ENCODE results near the gene CSNK1G1.
"Not testable (repeated sequence)": the region's sequence is repeated elsewhere in the genome, so short reads cannot be mapped to it uniquely, and the experiment has no call there.

The CSNK1G1 gene

DNA sequence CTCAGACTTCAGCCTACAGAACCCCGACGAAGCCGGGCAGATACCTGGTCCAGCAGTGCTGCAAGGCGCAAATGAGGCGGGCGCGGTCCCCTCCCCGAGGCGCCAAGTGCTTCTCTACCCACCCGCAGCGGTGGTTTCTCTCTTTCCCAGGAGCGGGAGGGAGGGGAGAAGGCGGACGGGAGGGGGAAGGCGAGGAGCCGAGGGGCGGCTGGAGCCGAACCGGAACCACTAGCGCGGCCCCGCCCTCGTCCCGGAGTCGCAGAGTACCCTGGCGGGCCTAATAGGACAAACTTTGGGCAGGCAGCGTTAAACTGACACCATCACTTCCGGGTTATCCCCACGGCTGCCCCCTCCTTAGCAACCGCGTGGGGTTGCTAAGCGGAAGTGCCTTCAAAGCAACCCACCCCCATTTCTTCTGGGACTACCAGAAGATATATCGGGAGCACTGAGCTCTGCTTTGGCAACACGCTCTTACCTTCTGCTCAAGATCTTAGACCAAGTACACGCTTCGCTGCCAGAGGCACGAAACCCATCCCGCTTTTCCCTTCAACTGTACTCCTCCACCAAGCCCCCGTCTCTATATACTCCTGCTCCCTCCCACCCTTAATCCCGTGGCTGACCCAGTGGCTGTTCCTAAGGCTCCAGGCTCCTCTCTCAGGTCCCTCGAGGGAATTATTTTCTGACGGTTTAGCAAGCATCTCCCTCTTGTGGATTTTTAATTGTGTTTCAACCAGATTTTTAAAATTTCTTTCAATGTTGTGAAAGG is at the start of gene CSNK1G1:
TSS of gene CSNK1G1 (minus strand) at position 230 of the 766 bp plus-strand sequence. CDS start 55,674 bp downstream, outside the sequence.
- DNase-seq (ENCODE audit: low read depth in 2 of 2), result peak; percentile 84 to 92

DNA sequence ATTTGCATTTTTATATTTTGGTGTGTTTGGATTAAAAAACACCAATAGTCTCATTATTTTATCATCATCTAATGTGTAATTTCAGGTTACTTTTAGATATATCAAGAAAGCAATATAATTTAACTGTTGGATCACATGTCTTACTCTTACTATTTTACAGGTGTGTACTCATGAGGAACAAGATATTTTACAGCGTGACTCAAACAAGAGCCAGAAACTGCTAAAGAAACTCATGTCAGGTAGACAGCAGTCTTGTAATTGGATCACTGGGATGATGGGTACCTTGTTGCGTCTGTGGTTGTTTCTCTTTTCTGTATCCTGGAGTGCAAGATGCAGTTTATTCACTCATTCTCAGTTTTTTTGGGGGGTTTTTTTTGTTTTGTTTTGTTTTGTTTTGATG is 44.6 kb upstream of the CSNK1G1 start:
- no peak for DNase-seq (ENCODE audit: low read depth in 2 of 2)

DNA sequence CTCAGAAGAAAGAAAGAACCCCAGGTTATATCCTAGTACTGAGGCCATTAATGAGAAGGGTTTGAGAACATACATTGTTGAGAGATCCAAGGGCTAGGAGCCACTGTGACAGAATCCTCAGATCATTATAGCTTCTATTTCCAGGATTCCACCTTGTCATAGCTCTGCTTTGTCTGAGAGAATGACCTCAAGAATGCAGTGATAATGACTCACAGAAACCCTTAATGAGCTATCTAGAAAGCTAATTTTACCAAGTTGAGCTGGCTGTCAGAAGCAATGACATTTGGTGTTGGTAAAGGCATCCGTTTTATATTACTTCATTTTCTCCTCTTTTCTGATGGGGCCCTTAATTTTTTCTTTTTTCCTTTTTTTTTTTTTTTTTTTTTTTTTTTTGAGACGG is 42.6 kb upstream of the CSNK1G1 start:
- DNase-seq (ENCODE audit: low read depth in 2 of 2), result no peak

DNA sequence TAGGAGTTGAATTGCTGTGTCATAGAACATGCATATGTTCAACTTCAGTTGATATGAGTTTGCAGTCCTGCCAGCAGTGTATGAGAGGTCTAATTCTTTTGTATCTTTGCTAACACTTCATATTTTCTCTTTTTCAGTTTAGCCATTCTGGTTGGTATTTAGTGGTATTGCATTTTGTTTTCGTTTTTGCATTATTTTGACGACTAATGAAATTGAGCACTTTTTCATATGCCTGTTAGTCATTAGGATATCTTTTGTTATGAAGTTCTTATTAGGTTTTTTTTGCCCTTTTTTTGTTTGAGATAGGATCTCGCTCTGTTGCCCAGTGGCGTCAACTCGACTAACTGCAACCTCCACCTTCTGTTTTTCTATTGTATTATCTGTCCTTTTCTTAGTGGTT is 40.8 kb upstream of the CSNK1G1 start:
- DNase-seq (ENCODE audit: low read depth in 2 of 2), result no peak

DNA sequence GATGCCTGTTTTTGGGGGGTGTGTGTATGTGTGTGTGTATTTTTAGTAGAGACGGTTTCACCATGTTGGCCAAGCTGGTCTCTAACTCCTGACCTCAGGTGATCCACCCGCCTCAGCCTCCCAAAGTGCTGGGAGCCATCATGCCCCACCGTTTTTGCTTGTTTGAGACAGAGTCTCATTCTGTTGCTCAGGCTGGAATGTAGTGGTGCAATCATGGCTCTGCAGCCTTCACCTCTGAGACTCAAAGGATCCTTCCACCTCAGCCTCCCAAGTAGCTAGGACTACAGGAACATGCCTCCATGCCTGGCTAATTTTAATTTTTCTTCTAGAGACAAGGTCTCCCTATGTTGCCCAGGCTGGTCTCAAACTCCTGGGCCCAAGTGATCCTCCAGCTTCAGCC is 36.5 kb upstream of the CSNK1G1 start:
- DNase-seq (ENCODE audit: low read depth in 2 of 2), result not testable (repeated sequence)

DNA sequence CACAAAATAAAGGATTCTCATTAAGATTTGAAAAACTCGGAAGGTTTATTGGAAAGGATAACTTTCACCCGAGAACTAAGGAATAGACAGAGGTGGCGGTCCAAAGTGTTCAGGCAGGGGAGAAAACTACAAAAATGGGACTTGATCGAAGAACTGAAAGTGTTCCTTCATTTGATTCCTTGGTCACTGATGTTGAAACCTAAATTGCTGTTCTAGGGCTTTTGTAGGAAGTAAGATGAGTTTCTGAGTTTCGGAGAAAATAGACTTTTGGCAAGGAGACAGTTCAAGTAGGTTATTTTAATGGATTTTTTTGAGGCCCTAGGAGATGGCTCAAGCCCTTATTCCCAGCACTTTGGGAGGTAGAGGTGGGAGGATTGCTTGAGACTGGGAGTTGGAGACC is 33.1 kb upstream of the CSNK1G1 start:
- no peak for DNase-seq (ENCODE audit: low read depth in 2 of 2)

DNA sequence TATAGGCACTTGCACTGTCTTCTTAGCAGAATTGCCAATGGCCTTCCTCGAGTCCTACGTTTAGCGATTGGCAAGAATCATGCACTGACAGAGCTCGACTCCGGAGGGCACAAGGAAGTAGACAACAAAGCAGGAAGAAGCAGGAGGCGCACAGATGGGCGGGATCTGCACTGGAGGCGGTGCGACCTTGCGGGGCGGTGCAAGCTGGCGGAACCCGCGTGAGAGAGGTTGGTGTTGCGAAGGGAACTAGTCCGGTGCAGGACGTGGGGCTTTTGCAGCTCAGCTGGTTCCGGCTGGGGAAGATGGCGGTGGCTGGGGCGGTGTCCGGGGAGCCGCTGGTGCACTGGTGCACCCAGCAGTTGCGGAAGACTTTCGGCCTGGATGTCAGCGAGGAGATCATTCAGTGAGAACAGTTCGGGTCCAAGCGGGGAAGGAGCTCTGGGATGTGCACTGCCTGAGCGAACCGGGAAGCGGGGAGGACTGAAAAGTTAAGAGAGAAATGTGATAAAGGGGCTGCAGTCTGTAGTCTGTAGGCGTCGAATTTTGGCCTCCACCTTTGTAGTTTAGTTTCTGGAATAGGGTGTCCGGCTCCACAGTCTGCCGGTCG is 31.7 kb upstream of the CSNK1G1 start, which contains the start of gene TRIP4:
TSS of gene TRIP4 (plus strand) at position 275 of the 607 bp plus-strand sequence. CDS start at position 303, 28 bp downstream.
- DNase-seq (ENCODE audit: low read depth in 2 of 2), result peak; percentile 93 to 95

DNA sequence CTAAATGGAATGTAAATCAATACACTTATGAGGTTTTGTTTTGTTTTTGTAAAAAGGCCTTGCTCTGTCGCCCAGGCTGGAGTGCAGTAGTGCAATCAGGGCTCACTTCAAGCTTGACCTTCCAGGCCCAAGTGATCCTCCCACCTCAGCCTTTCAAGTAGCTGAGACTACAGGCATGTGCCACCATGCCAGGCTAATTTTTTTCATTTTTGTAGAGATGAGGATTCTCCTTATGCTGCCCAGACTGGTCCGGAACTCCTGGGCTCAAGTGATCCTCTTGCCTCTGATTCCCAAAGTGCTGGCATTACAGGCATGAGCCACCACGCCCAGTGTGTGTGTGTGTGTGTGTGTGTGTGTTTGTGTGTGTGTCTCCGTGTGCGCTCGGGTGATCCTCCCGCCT is 30.3 kb upstream of the CSNK1G1 start:
- DNase-seq (ENCODE audit: low read depth in 2 of 2), result no peak

DNA sequence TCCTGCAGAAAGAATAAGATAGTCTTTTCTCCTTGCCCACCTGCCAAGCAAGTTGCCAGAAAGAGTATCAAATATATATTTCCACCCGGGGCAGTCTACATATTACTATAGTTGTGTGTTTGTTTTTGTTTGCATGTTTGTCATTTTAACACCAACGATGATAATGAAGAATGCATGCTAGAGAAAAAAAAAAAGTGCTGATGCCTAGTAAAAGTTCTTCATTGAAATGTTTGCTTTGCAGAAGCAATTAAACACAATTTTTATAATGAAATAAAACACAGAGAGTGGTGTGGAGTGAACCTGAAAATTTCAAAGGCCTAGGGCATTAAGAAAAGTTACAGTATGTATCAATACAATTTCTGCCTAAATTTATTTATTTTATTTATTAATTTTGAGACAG is 27.8 kb upstream of the CSNK1G1 start:
- DNase-seq (ENCODE audit: low read depth in 2 of 2), result no peak

DNA sequence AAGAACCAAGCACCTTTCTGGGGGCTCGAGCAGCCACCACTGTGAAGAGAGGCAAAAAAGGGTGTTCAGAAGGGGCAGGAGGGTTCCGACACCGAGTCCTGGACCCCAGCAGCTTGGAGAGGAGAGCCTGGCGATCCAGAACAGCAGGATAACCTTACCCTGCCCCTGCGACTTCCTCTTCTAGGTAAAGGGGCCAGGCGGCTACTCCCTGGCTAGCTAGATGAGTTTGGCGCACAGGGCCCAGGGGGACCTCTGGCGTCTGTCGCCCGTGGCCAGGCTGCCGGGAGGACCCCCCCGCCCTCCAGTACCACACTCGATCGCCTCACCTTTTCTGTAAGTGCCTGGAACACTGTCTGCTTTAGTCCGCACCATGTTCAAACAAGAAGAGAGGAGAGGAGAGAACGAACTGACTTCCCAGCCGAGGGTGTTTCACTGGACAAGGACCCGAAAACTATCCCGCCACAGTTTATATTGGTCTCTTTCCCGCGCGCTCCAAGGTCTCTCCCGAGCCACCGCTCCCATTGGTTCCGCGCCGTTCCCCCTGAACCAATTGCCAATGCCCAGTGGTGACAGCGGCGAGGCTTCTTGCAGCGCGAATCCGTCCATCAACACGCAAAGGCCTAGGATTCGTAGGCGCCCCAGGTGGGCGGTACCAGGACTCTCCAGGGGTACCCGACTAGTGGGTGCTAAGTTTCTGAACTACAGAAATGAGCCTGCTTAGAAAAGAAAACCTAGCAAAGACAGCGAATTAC is 25.2 kb upstream of the CSNK1G1 start, which contains the start of gene PCLAF:
TSS of gene PCLAF (minus strand) at position 442 of the 752 bp plus-strand sequence. CDS start at position 372, 70 bp downstream.
- peak; percentile 91 to 94 for DNase-seq (ENCODE audit: low read depth in 2 of 2)

DNA sequence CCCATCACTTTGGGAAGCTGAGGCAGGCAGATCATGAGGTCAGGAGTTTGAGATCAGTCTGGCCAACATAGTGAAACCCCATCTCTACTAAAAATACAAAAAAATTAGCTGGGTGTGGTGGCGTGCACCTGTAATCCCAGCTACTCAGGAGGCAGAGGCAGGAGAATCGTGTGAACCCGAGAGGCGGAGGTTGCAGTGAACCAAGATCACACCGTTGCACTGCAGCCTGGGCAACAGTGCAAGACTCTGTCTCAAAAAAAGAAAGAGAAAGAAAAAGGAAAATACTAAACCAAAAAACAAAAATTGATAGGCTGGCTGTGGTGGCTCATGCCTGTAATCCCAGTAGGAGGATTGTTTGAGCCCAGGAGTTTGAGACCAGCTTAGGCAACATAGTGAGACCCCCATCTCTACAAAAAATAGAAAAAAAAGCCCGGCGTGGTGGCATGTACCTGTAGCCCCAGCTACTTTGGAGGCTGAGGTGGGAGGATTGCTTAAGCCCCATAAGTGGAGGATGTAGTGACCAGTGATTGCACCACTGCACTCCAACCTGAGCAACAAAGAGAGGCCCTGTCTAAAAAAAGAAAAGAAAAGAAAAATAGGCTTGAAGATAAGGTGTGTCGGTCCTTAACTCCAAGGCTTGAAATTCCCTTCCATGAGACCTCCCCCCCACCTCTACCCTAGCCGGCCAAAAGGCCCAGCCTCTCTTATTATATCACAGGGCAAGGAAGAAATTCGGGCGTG is 24.3 kb upstream of the CSNK1G1 start:
- DNase-seq (ENCODE audit: low read depth in 2 of 2), result not testable (repeated sequence)

DNA sequence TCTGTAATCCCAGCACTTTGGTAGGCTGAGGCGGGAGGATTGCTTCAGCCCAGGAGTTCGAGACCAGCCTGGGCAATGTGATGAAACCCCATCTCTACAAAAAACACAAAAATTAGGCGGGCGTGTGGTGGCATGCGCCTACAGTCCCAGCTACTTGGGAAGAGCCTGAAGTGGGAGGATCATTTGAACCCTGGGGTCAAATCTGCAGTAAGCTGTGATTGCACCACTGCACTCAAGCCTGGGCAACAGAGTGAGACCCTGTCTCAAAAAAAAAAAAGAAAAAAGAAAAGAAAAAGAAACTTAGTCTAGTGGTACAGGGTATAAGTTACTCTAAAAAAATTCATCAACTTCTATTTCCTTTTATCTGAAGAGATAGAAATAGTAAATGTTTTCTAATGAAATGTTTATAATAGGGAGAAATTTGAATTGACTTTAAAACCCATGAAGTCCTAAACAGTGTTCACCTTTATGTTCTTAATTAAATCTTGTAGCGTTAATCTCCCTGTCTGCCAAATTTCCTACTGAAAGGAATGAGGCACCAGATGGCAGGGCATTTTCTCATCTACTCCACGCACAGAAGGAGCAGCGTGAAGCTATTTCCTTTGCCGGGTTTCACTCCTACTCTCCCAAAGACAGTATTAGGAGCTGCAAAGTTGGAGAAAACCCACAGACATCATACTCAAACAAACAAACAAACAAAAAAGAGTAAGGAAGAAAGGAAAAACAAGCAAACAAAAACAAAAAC is 23.4 kb upstream of the CSNK1G1 start:
- no peak for DNase-seq (ENCODE audit: low read depth in 2 of 2)

DNA sequence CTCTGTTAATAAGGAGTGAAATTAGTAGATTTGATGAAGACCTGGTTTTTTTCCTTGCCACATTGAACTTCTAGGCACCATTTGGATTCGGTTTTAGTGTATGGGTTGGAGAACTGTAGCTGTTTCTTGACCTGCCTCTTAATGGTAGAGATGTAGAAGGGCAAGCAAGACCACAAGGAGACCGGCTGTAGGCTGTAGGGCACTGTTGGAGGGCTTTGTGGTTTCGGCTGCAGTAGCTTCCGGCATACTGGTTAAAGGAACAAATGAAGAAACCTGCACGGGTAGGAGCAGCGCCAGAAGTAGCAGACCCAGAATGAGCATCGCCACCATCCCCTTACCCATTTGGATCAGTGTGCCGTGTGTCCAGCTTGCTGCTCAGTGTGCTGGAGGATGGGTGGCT is 17.4 kb upstream of the CSNK1G1 start:
- no peak for DNase-seq (ENCODE audit: low read depth in 2 of 2)

DNA sequence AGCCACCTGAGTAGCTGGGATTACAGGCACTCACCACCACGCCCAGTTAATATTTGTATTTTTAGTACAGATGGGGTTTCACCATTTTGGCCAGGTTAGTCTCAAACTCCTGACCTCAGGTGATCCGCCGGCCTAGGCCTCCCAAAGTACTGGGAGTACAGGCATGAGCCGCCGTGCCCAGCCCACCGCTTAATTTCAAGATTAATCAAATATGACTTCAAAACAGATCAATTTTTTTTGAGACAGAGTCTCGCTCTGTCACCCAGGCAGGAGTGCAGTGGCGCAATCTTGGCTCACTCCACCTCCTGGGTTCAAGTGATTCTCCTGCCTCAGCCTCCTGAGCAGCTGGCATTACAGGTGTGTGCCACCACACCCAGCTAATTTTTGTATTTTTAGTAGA is 15.4 kb upstream of the CSNK1G1 start:
- not testable (repeated sequence) for DNase-seq (ENCODE audit: low read depth in 2 of 2)

DNA sequence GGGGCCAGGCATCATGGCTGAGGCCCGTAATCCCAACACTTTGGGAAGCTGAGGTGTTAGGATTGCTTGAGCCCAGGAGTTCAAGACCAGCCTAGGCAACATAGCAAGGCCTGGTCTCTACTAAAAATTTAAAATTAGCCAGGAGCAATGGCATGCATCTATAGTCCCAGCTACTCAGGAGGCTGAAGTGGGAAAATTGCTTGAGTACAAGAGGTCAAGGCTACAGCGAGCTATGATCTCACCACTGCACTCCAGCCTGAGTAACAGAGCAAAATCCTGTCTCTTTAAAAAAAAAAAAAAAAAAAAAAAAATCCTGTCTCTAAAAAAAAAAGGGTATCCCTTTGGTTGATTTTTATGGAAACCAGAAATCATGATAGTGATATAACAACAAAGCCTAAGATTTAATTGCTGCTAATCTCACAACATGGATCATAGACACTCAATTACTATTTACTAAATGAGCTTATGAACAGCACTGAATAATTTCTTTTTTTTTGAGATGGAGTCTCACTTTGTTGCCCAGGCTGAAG is 13.2 kb upstream of the CSNK1G1 start:
- no peak for DNase-seq (ENCODE audit: low read depth in 2 of 2)

DNA sequence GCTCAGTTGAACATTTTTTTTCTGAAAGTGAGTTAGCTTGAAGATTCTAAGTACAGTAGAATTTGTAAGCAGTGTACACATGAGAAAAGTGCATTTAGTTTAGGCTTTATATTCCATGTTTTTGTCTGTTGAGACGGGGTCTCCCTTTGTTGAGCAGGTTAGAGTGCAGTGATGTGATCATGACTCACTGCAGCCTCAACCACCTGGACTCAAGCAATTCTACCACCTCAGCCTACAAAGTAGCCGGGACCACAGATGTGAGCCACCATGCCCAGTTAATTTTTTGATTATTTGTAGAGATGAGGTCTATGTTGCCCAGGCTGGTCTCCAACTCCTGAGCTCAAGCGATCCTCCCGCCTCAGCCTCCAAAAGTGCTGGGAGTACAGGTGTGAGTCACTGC is 5.3 kb upstream of the CSNK1G1 start:
- no peak for DNase-seq (ENCODE audit: low read depth in 2 of 2)

DNA sequence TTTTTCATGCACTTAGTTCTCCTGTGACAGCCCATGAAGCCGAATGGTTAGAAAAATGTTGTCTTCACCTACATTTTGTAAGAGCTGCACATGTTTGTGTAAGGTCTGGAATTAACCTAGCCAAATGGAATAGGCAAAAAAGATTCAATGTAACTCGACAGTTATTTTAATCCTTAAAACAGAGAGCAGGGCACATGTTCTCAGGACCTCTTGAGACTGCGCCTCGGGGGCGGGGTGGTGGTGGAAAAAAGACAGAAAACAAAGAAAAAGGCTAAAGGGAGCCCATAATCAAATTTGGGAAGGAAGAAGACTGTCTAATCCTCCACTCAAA is 702 bp upstream of the CSNK1G1 start:
- no peak for DNase-seq (ENCODE audit: low read depth in 2 of 2)

DNA sequence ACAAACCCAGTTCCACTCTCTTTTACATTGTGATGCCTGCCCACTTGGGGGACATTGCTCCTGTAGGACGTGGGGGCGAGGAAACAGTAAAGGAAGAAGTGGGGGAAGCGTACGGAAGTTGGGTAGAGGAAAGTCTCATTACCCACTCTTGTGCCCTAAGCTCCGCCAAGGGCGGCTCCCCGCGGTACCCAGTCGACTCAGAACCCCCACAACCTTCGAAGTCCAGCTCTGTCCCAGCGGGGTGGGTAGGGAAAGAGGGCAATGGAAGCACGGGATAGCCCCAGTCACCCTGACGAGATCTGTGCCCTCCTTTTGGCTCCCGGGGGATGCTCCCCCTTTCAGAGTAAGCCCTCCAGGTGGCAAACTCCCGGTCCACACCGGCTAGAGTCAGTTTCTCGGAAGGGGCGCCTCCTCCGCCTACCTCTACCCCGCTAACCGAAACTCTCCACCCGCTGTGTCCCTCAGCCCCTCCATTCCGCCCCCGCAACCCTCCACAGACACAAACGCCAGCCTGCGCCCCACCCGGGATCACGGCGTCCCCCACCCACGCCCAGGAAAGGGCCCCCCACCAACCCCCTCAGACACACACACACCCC is 527 bp downstream of the CSNK1G1 start:
- DNase-seq (ENCODE audit: low read depth in 2 of 2), result peak; percentile 13 to 14

DNA sequence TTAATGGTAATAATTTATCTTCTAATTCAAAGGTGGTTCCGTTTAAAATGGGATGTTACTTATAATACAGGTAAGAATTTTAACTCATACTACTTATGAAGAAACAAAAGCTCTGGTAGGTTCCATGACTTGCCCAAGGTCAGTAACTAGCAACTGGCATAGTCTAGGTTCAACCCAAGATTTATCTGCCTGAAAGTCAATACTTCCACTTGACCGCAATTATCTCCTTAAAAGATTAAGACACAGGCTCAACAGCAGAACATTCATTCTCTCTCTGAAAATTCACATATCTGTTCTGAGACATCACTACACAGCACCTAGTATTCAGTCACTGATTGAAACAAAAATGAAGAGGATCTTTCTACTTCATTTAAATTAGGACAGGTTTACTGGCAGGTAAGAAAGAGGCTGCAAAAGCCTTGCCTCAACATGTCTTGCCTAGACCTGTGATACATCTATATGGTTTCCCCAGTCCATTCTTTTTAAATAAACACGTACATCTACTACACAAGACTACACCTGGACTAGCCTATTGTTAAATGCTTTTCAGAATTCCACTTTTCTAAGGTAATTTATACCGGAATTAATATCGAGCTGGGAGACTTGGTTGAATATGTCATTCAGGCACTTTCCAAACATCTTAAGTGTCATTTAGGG is 1.2 kb downstream of the CSNK1G1 start:
- DNase-seq (ENCODE audit: low read depth in 2 of 2), result no peak

DNA sequence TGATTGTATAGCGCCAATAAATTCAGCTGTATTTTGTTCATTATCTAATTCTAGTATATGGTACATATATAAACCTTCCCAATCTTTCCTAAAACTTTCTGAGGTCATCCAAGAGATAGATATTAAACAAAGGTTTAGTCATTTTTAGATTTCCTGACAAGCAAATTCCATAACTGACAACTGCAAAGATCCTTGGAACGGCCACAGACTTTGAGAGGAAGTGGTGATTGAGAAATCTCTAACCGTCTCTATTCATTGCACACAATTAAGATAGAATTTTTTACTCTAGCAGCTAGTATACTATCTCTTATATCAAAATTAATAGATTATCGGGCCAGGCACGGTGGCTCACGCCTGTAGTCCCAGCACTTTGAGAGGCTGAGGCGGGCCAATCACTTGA is 4.7 kb downstream of the CSNK1G1 start:
- DNase-seq (ENCODE audit: low read depth in 2 of 2), result no peak

Data from stimulated activated CD4-positive, alpha-beta T cell treated with anti-CD3 and anti-CD28 coated beads, Interleukin-4, amount 100 ng/mL, for 48 hours (primary cell).